ENCODE results near the gene BRD8. TPM values are rescaled to one million over a fixed set of nuclear protein-coding genes. Genes with fewer than 3 reads are reported as not detected.

Gene BRD8
- polyA plus RNA-seq, 1 of the 3 experiments (the other 2 are of a cell fraction) = 46.2 TPM

- TF ChIP-seq JUND (IDR thresholded peaks at IDR 0.05) (no peak), NRF1 (IDR thresholded peaks at IDR 0.05; ENCODE audit: low read depth, low read length) (no peak), TCF12 (IDR thresholded peaks at IDR 0.05) (no peak)
These were observed 10.2 kb upstream of the BRD8 start (continued) for GRCh38 chr5:138188626-138189025.

DNA sequence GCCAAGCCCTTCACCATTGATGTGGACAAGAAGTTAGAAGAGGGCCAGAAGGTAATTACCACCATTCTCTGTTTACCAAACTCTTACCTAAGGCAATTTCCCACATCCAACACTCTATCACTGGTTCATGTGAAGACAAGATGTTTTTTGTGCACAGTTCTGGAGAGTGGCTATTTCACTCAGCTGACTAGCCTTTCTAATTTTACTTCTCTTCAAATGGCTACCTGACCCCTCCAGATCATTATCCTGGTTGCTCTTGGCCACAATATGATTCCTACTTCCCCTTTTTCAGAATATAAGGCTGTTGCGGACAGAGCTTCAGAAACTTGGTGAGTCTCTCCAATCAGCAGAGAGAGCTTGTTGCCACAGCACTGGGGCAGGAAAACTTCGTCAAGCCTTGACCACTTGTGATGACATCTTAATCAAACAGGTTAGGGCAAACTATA lies 7.6 kb upstream of the BRD8 start:
- Histone ChIP-seq H2AFZ (ENCODE audit: low read depth) (no peak overlapping the region), H3K79me2 (ENCODE audit: insufficient read depth) (peaks cover 9% of the 10 kb centered on the region; the same call in 1 of the 2 replicates), H3F3A (replicated peaks; ENCODE audit: insufficient read depth) (peaks cover 6% of the 10 kb centered on the region), H3K4me1 (ENCODE audit: control insufficient read depth in 1 of 2, insufficient read depth in 2 of 2, low read depth in 1 of 2, low read length in 1 of 2) (no peaks in the 10 kb centered on the region), H4K20me1 (ENCODE audit: insufficient read depth) (no peaks in the 10 kb centered on the region), H3K9me2 (no peaks in the 10 kb centered on the region), H3K4me2 (no peak overlapping the region), H3K9me3 (no peaks in the 10 kb centered on the region), H3K9ac (no peak overlapping the region), H3K27me3 (ENCODE audit: insufficient read depth) (no peaks in the 10 kb centered on the region), H3K27ac (ENCODE audit: low read depth in 2 of 2, low read length in 1 of 2) (no peak overlapping the region), H3K36me3 (replicated peaks in 1 of 2; ENCODE audit: control insufficient read depth in 1 of 2, insufficient read depth in 2 of 2, low read length in 1 of 2) (peaks cover 64 to 87% of the 10 kb centered on the region in 2 experiments), H3K4me3 (ENCODE audit: low read depth in 2 of 2, low read length in 1 of 2) (no peak overlapping the region)
- no peak for DNase-seq
- TF ChIP-seq FOXJ3 (CRISPR knock-in tag; IDR thresholded peaks at IDR 0.05) (no peak), REST (IDR thresholded peaks at IDR 0.05; ENCODE audit: low read depth, low read length) (no peak), CTCF (IDR thresholded peaks at IDR 0.05) (no peak), EZH2phosphoT487 (IDR thresholded peaks at IDR 0.05; ENCODE audit: borderline replicate concordance, low read depth) (no peak), TAF1 (IDR thresholded peaks at IDR 0.05; ENCODE audit: borderline replicate concordance, low read depth, low read length) (no peak), GATA2 (CRISPR knock-in tag; IDR thresholded peaks at IDR 0.05) (no peak), TCF12 (IDR thresholded peaks at IDR 0.05) (no peak), NRF1 (IDR thresholded peaks at IDR 0.05; ENCODE audit: low read depth, low read length) (no peak), MXI1 (IDR thresholded peaks at IDR 0.05; ENCODE audit: low read depth, low read length) (no peak), SIN3A (IDR thresholded peaks at IDR 0.05; ENCODE audit: borderline replicate concordance, low read depth, low read length) (no peak), RCOR1 (IDR thresholded peaks at IDR 0.05; ENCODE audit: low read length) (no peak), JUND (IDR thresholded peaks at IDR 0.05) (no peak), SMC3 (IDR thresholded peaks at IDR 0.05; ENCODE audit: low read depth, low read length) (no peak), FOSL2 (IDR thresholded peaks at IDR 0.05; ENCODE audit: borderline replicate concordance, low read depth) (no peak), RAD21 (IDR thresholded peaks at IDR 0.05; ENCODE audit: low read length) (no peak), FOXM1 (IDR thresholded peaks at IDR 0.05; ENCODE audit: low read depth) (no peak)
- TF ChIP-seq, protein P1, sequence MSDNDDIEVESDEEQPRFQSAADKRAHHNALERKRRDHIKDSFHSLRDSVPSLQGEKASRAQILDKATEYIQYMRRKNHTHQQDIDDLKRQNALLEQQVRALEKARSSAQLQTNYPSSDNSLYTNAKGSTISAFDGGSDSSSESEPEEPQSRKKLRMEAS (IDR thresholded peaks at IDR 0.05; ENCODE audit: low read depth) = no peak
- TF ChIP-seq, protein P2, sequence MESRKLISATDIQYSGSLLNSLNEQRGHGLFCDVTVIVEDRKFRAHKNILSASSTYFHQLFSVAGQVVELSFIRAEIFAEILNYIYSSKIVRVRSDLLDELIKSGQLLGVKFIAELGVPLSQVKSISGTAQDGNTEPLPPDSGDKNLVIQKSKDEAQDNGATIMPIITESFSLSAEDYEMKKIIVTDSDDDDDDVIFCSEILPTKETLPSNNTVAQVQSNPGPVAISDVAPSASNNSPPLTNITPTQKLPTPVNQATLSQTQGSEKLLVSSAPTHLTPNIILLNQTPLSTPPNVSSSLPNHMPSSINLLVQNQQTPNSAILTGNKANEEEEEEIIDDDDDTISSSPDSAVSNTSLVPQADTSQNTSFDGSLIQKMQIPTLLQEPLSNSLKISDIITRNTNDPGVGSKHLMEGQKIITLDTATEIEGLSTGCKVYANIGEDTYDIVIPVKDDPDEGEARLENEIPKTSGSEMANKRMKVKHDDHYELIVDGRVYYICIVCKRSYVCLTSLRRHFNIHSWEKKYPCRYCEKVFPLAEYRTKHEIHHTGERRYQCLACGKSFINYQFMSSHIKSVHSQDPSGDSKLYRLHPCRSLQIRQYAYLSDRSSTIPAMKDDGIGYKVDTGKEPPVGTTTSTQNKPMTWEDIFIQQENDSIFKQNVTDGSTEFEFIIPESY (IDR thresholded peaks at IDR 0.05; ENCODE audit: borderline replicate concordance, low read depth) = no peak
- TF ChIP-seq, protein P3, sequence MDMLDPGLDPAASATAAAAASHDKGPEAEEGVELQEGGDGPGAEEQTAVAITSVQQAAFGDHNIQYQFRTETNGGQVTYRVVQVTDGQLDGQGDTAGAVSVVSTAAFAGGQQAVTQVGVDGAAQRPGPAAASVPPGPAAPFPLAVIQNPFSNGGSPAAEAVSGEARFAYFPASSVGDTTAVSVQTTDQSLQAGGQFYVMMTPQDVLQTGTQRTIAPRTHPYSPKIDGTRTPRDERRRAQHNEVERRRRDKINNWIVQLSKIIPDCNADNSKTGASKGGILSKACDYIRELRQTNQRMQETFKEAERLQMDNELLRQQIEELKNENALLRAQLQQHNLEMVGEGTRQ (IDR thresholded peaks at IDR 0.05; ENCODE audit: borderline replicate concordance, low read depth, low read length) = no peak
- POLR2A ChIA-PET = no interaction called here
- CTCF ChIA-PET = interaction anchor here (0.8 to 2.1 kb wide), 3 partner anchors 37 to 166 kb away, joined by 3 to 9 read pairs (median 3); partner anchors contain the start of gene KDM3B
- 95% methylated on average over 2 of the region's 2 CpGs for WGBS (ENCODE audit: low lambda C conversion rate)
